Ovary (tissue), 3 donors: ENCODE measurements around the gene PTPRCAP.

ENCODE experiments used
- CTCF ChIP-seq, 3 donors: fragments of 450-650 bp in 2 of 3; fragments of 200-600 bp in 1 of 3; IDR thresholded peaks; one replicate each; pipeline versions ENCODE4 v1.5.1 to v1.8.0; 2016 to 2022; ENCODE audit warnings: antibody characterized with exemption in 3 of 3, mild to moderate bottlenecking in 1 of 3
- EP300 ChIP-seq: sonication (generic); formaldehyde crosslinking; IDR thresholded peaks from one replicate; pipeline ENCODE4 v1.6.1; 2017; ENCODE audit warnings: antibody characterized with exemption
- POLR2A ChIP-seq: fragments of 450-650 bp; IDR thresholded peaks from one replicate; pipeline ENCODE4 v1.6.1; 2017; ENCODE audit warnings: antibody characterized with exemption, mild to moderate bottlenecking, moderate library complexity
- donor health status: DM: no; HTN: no; CAD: no.

- TF ChIP-seq POLR2A = no peak
- TF ChIP-seq CTCF (IDR thresholded peaks at IDR 0.05) = no peak
- TF ChIP-seq EP300 = no peak
Measured at GRCh38 chr11:67482275-67482826, 44.9 kb upstream of the PTPRCAP start.
